ENCODE results near the gene CERCAM. TPM values are rescaled to one million over a fixed set of nuclear protein-coding genes. Genes with fewer than 3 reads are reported as not detected.
A peak's percentile ranks its signal among the peaks of the same experiment; 100 is the strongest.

Gene CERCAM
- total RNA-seq, 2 donors from 2014 or later, result 18.5 to 26.5 TPM

DNA sequence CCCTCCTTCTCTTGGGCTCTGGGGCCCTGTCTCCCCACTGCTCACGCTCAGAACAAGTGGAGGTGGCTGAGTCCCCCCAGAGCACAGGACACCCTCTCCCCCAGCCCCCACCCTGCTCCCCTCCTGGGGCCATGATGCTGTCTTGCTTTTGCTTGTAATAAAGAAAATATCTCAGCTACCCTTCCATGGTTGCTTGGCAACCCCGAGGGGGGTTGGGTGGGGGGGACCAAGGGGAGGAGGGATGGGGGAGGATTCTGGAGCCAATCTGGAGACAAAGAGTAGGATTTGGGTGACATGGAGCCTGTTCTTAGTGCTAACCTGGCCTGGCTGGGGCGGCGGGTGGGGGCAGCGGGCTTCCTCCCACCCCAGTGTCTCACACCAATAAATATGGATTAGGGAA, 16.1 kb upstream of the CERCAM start:
- H3K4me3 Mint-ChIP-seq, result no peak overlapping the region
- no peaks in the 10 kb centered on the region for H3K36me3 Mint-ChIP-seq (ENCODE audit: low read depth)
- no peak for DNase-seq
- Histone ChIP-seq H3K36me3 (ENCODE audit: control insufficient read depth, insufficient read depth, low read length) (no peaks in the 10 kb centered on the region), H3K9me3 (ENCODE audit: control insufficient read depth, low read length) (no peaks in the 10 kb centered on the region), H3K27ac (ENCODE audit: low read depth, low read length) (peak overlapping the region; percentile 95), H3K4me3 (ENCODE audit: low read length) (no peak overlapping the region), H3K4me1 (ENCODE audit: control insufficient read depth, insufficient read depth, low read length) (no peaks in the 10 kb centered on the region), H3K27me3 (ENCODE audit: control insufficient read depth, insufficient read depth, low read length, poor library complexity, severe bottlenecking) (peaks cover 48% of the 10 kb centered on the region), H3K9ac (ENCODE audit: extremely low read depth, low read length, poor library complexity, severe bottlenecking) (no peak overlapping the region)
- peaks cover 10% of the 10 kb centered on the region for H3K4me1 Mint-ChIP-seq
- WGBS, 2 experiments (ENCODE audit: insufficient coverage in 1 of 2, insufficient read length in 1 of 2), result 50 to 86% methylated on average over 1 to 5 of the region's 5 CpGs
- no peak for TF ChIP-seq CTCF (conservative IDR thresholded peaks at IDR 0.05)
- H3K27ac Mint-ChIP-seq, result no peak overlapping the region
- H3K9me3 Mint-ChIP-seq, result no peaks in the 10 kb centered on the region
- peaks cover 93% of the 10 kb centered on the region for H3K27me3 Mint-ChIP-seq (ENCODE audit: insufficient read depth)

- DNase-seq, result peak; percentile 71
- H3K9me3 Mint-ChIP-seq, result no peaks in the 10 kb centered on the region
- Histone ChIP-seq H3K9me3 (ENCODE audit: control insufficient read depth, low read length) (no peaks in the 10 kb centered on the region), H3K27me3 (ENCODE audit: control insufficient read depth, insufficient read depth, low read length, poor library complexity, severe bottlenecking) (peaks cover 48% of the 10 kb centered on the region), H3K9ac (ENCODE audit: extremely low read depth, low read length, poor library complexity, severe bottlenecking) (no peak overlapping the region), H3K36me3 (ENCODE audit: control insufficient read depth, insufficient read depth, low read length) (no peaks in the 10 kb centered on the region), H3K4me3 (ENCODE audit: low read length) (no peak overlapping the region), H3K27ac (ENCODE audit: low read depth, low read length) (peak overlapping the region; percentile 95), H3K4me1 (ENCODE audit: control insufficient read depth, insufficient read depth, low read length) (no peaks in the 10 kb centered on the region)
- peaks cover 10% of the 10 kb centered on the region for H3K4me1 Mint-ChIP-seq
- peaks cover 93% of the 10 kb centered on the region for H3K27me3 Mint-ChIP-seq (ENCODE audit: insufficient read depth)
- TF ChIP-seq CTCF (conservative IDR thresholded peaks at IDR 0.05), result no peak
- peak overlapping the region; percentile 55 for H3K27ac Mint-ChIP-seq
- H3K36me3 Mint-ChIP-seq (ENCODE audit: low read depth), result no peaks in the 10 kb centered on the region
- 62 to 65% methylated on average over 9 to 18 of the region's 20 CpGs for WGBS, 2 experiments (ENCODE audit: insufficient coverage in 1 of 2, insufficient read length in 1 of 2)
- H3K4me3 Mint-ChIP-seq, result no peak overlapping the region
Measured at GRCh38 chr9:128405077-128405779, 15.4 kb upstream of the CERCAM start.

GRCh38 chr9:128405780-128406171, 14.9 kb upstream of the CERCAM start:
- no peak for DNase-seq
- H3K27ac Mint-ChIP-seq, result no peak overlapping the region
- peaks cover 93% of the 10 kb centered on the region for H3K27me3 Mint-ChIP-seq (ENCODE audit: insufficient read depth)
- Histone ChIP-seq H3K36me3 (ENCODE audit: control insufficient read depth, insufficient read depth, low read length) (no peaks in the 10 kb centered on the region), H3K27ac (ENCODE audit: low read depth, low read length) (peak overlapping the region; percentile 95), H3K4me1 (ENCODE audit: control insufficient read depth, insufficient read depth, low read length) (no peaks in the 10 kb centered on the region), H3K4me3 (ENCODE audit: low read length) (no peak overlapping the region), H3K9me3 (ENCODE audit: control insufficient read depth, low read length) (no peaks in the 10 kb centered on the region), H3K27me3 (ENCODE audit: control insufficient read depth, insufficient read depth, low read length, poor library complexity, severe bottlenecking) (peaks cover 46% of the 10 kb centered on the region), H3K9ac (ENCODE audit: extremely low read depth, low read length, poor library complexity, severe bottlenecking) (no peak overlapping the region)
- 72 to 100% methylated on average over 3 to 7 of the region's 7 CpGs for WGBS, 2 experiments (ENCODE audit: insufficient coverage in 1 of 2, insufficient read length in 1 of 2)
- no peaks in the 10 kb centered on the region for H3K9me3 Mint-ChIP-seq
- no peak overlapping the region for H3K4me3 Mint-ChIP-seq
- no peaks in the 10 kb centered on the region for H3K36me3 Mint-ChIP-seq (ENCODE audit: low read depth)
- peaks cover 10% of the 10 kb centered on the region for H3K4me1 Mint-ChIP-seq
- no peak for TF ChIP-seq CTCF (conservative IDR thresholded peaks at IDR 0.05)
